ENCODE measurements around the gene DCC.

DCC gene

GRCh38 chr18:52615321-52615720, 275.3 kb downstream of the DCC start:
- no peak overlapping the region for H2BK5ac ChIP-seq (ENCODE audit: low read depth, low read length, poor library complexity, severe bottlenecking)
- no peak overlapping the region for H2BK12ac ChIP-seq (ENCODE audit: low read length in 2 of 2)

GRCh38 chr18:52615943-52616342, 275.9 kb downstream of the DCC start:
- H3K4me1 ChIP-seq (ENCODE audit: control insufficient read depth, insufficient read depth, low read depth, low read length) = no peaks in the 10 kb centered on the region
- no peaks in the 10 kb centered on the region for H3K36me3 ChIP-seq (ENCODE audit: control insufficient read depth in 1 of 2, insufficient read depth in 2 of 2, low read depth in 1 of 2, low read length in 2 of 2)
- no peak overlapping the region for H3K4me3 ChIP-seq (ENCODE audit: insufficient read depth in 1 of 2, low read depth in 1 of 2, low read length in 2 of 2)
- H3K27me3 ChIP-seq (ENCODE audit: control insufficient read depth in 1 of 2, insufficient read depth in 1 of 2, low read length in 2 of 2) = no peaks in the 10 kb centered on the region
- no peak overlapping the region for H3K4me2 ChIP-seq (ENCODE audit: low read length, poor library complexity, severe bottlenecking)
- H2AFZ ChIP-seq (ENCODE audit: low read depth, low read length) = no peak overlapping the region
- H3K79me1 ChIP-seq (replicated peaks; ENCODE audit: low read length, poor library complexity, severe bottlenecking) = no peaks in the 10 kb centered on the region
- no peak overlapping the region for H3K4ac ChIP-seq (ENCODE audit: low read depth in 1 of 2, low read length in 2 of 2)
- H3K18ac ChIP-seq (ENCODE audit: low read depth in 1 of 2, low read length in 2 of 2) = no peak overlapping the region
- no peak overlapping the region for H3K27ac ChIP-seq (ENCODE audit: low read length, poor library complexity, severe bottlenecking)
- 45% methylated on average over 1 of the region's 3 CpGs for WGBS
- no peak overlapping the region for H2BK15ac ChIP-seq (ENCODE audit: low read depth, poor library complexity, severe bottlenecking)
- H2BK5ac ChIP-seq (ENCODE audit: low read depth, low read length, poor library complexity, severe bottlenecking) = no peak overlapping the region
- H3K9ac ChIP-seq (ENCODE audit: low read length) = no peak overlapping the region
- H2BK120ac ChIP-seq (ENCODE audit: low read depth, low read length) = no peak overlapping the region
- no peak overlapping the region for H2BK12ac ChIP-seq (ENCODE audit: low read length in 2 of 2)
- no peak overlapping the region for H4K8ac ChIP-seq (ENCODE audit: low read length)
- no peak overlapping the region for H3K14ac ChIP-seq (ENCODE audit: low read length in 2 of 2)
- no peak overlapping the region for H3K23ac ChIP-seq (ENCODE audit: low read length in 2 of 2)
- H2AK5ac ChIP-seq (ENCODE audit: low read length, severe bottlenecking) = no peak overlapping the region
- H3K9me3 ChIP-seq (ENCODE audit: control insufficient read depth, low read length) = no peaks in the 10 kb centered on the region
- H4K91ac ChIP-seq (ENCODE audit: low read length) = no peak overlapping the region
- DNase-seq = no peak

More at GRCh38 chr18:52615321-52615720, 275.3 kb downstream of the DCC start:
- Histone ChIP-seq H3K4me2 (ENCODE audit: low read length, poor library complexity, severe bottlenecking) (no peak overlapping the region), H3K18ac (ENCODE audit: low read depth in 1 of 2, low read length in 2 of 2) (no peak overlapping the region), H3K79me1 (replicated peaks; ENCODE audit: low read length, poor library complexity, severe bottlenecking) (no peaks in the 10 kb centered on the region), H2AFZ (ENCODE audit: low read depth, low read length) (no peak overlapping the region), H3K27ac (ENCODE audit: low read length, poor library complexity, severe bottlenecking) (no peak overlapping the region), H3K9me3 (ENCODE audit: control insufficient read depth, low read length) (no peaks in the 10 kb centered on the region), H2AK5ac (ENCODE audit: low read length, severe bottlenecking) (no peak overlapping the region), H3K27me3 (ENCODE audit: control insufficient read depth in 1 of 2, insufficient read depth in 1 of 2, low read length in 2 of 2) (no peaks in the 10 kb centered on the region), H3K23ac (ENCODE audit: low read length in 2 of 2) (no peak overlapping the region), H3K4ac (ENCODE audit: low read depth in 1 of 2, low read length in 2 of 2) (no peak overlapping the region), H3K4me1 (ENCODE audit: control insufficient read depth, insufficient read depth, low read depth, low read length) (no peaks in the 10 kb centered on the region), H3K14ac (ENCODE audit: low read length in 2 of 2) (no peak overlapping the region), H3K9ac (ENCODE audit: low read length) (no peak overlapping the region), H3K36me3 (ENCODE audit: control insufficient read depth in 1 of 2, insufficient read depth in 2 of 2, low read depth in 1 of 2, low read length in 2 of 2) (no peaks in the 10 kb centered on the region), H2BK15ac (ENCODE audit: low read depth, poor library complexity, severe bottlenecking) (no peak overlapping the region), H4K8ac (ENCODE audit: low read length) (no peak overlapping the region), H3K4me3 (ENCODE audit: insufficient read depth in 1 of 2, low read depth in 1 of 2, low read length in 2 of 2) (no peak overlapping the region), H2BK120ac (ENCODE audit: low read depth, low read length) (no peak overlapping the region), H4K91ac (ENCODE audit: low read length) (no peak overlapping the region)
- DNase-seq = no peak
- 66% methylated on average over 2 of the region's 2 CpGs for WGBS

- H3K9me3 ChIP-seq (ENCODE audit: control insufficient read depth, low read length) = no peaks in the 10 kb centered on the region
- H2BK120ac ChIP-seq (ENCODE audit: low read depth, low read length) = no peak overlapping the region
- H2BK12ac ChIP-seq (ENCODE audit: low read length in 2 of 2) = no peak overlapping the region
- H3K4me1 ChIP-seq (ENCODE audit: control insufficient read depth, insufficient read depth, low read depth, low read length) = no peaks in the 10 kb centered on the region
- no peak overlapping the region for H2AFZ ChIP-seq (ENCODE audit: low read depth, low read length)
- no peak overlapping the region for H3K4ac ChIP-seq (ENCODE audit: low read depth in 1 of 2, low read length in 2 of 2)
- H3K23ac ChIP-seq (ENCODE audit: low read length in 2 of 2) = no peak overlapping the region
- H3K36me3 ChIP-seq (ENCODE audit: control insufficient read depth in 1 of 2, insufficient read depth in 2 of 2, low read depth in 1 of 2, low read length in 2 of 2) = no peaks in the 10 kb centered on the region
- no peaks in the 10 kb centered on the region for H3K27me3 ChIP-seq (ENCODE audit: control insufficient read depth in 1 of 2, insufficient read depth in 1 of 2, low read length in 2 of 2)
- H3K14ac ChIP-seq (ENCODE audit: low read length in 2 of 2) = no peak overlapping the region
- H3K4me3 ChIP-seq (ENCODE audit: insufficient read depth in 1 of 2, low read depth in 1 of 2, low read length in 2 of 2) = no peak overlapping the region
- H3K4me2 ChIP-seq (ENCODE audit: low read length, poor library complexity, severe bottlenecking) = no peak overlapping the region
- H3K27ac ChIP-seq (ENCODE audit: low read length, poor library complexity, severe bottlenecking) = no peak overlapping the region
- no peak overlapping the region for H4K8ac ChIP-seq (ENCODE audit: low read length)
- no peak overlapping the region for H2BK15ac ChIP-seq (ENCODE audit: low read depth, poor library complexity, severe bottlenecking)
- no peak overlapping the region for H2AK5ac ChIP-seq (ENCODE audit: low read length, severe bottlenecking)
- DNase-seq = no peak
- H2BK5ac ChIP-seq (ENCODE audit: low read depth, low read length, poor library complexity, severe bottlenecking) = no peak overlapping the region
- no peaks in the 10 kb centered on the region for H3K79me1 ChIP-seq (replicated peaks; ENCODE audit: low read length, poor library complexity, severe bottlenecking)
- H3K9ac ChIP-seq (ENCODE audit: low read length) = no peak overlapping the region
- H3K18ac ChIP-seq (ENCODE audit: low read depth in 1 of 2, low read length in 2 of 2) = no peak overlapping the region
- H4K91ac ChIP-seq (ENCODE audit: low read length) = no peak overlapping the region
Observed at GRCh38 chr18:52617931-52618330, 277.9 kb downstream of the DCC start.

- Histone ChIP-seq H3K9me3 (ENCODE audit: control insufficient read depth, low read length) (no peaks in the 10 kb centered on the region), H3K4ac (ENCODE audit: low read depth in 1 of 2, low read length in 2 of 2) (no peak overlapping the region), H3K23ac (ENCODE audit: low read length in 2 of 2) (no peak overlapping the region), H3K36me3 (ENCODE audit: control insufficient read depth in 1 of 2, insufficient read depth in 2 of 2, low read depth in 1 of 2, low read length in 2 of 2) (no peaks in the 10 kb centered on the region), H3K4me3 (ENCODE audit: insufficient read depth in 1 of 2, low read depth in 1 of 2, low read length in 2 of 2) (no peak overlapping the region), H2BK15ac (ENCODE audit: low read depth, poor library complexity, severe bottlenecking) (no peak overlapping the region), H3K79me1 (replicated peaks; ENCODE audit: low read length, poor library complexity, severe bottlenecking) (no peaks in the 10 kb centered on the region), H2BK12ac (ENCODE audit: low read length in 2 of 2) (no peak overlapping the region), H2BK120ac (ENCODE audit: low read depth, low read length) (no peak overlapping the region), H3K4me2 (ENCODE audit: low read length, poor library complexity, severe bottlenecking) (no peak overlapping the region), H3K14ac (ENCODE audit: low read length in 2 of 2) (no peak overlapping the region), H3K9ac (ENCODE audit: low read length) (no peak overlapping the region), H2AFZ (ENCODE audit: low read depth, low read length) (no peak overlapping the region), H4K8ac (ENCODE audit: low read length) (no peak overlapping the region), H3K4me1 (ENCODE audit: control insufficient read depth, insufficient read depth, low read depth, low read length) (no peaks in the 10 kb centered on the region), H4K91ac (ENCODE audit: low read length) (no peak overlapping the region), H2AK5ac (ENCODE audit: low read length, severe bottlenecking) (no peak overlapping the region), H3K18ac (ENCODE audit: low read depth in 1 of 2, low read length in 2 of 2) (no peak overlapping the region), H3K27me3 (ENCODE audit: control insufficient read depth in 1 of 2, insufficient read depth in 1 of 2, low read length in 2 of 2) (no peaks in the 10 kb centered on the region), H2BK5ac (ENCODE audit: low read depth, low read length, poor library complexity, severe bottlenecking) (no peak overlapping the region), H3K27ac (ENCODE audit: low read length, poor library complexity, severe bottlenecking) (no peak overlapping the region)
- 60% methylated on average over 1 of the region's 3 CpGs for WGBS
- DNase-seq = no peak
Observed at GRCh38 chr18:52620926-52621439, 281.0 kb downstream of the DCC start.

All from mesenchymal stem cell (in vitro differentiated cells and primary cell).